Measurements from ENCODE around the gene RNASE8. TPM values are rescaled to one million over a fixed set of nuclear protein-coding genes. Genes with fewer than 3 reads are reported as not detected.

RNASE8 gene
- total and polyA plus RNA-seq, 2 donors, result not detected

DNA sequence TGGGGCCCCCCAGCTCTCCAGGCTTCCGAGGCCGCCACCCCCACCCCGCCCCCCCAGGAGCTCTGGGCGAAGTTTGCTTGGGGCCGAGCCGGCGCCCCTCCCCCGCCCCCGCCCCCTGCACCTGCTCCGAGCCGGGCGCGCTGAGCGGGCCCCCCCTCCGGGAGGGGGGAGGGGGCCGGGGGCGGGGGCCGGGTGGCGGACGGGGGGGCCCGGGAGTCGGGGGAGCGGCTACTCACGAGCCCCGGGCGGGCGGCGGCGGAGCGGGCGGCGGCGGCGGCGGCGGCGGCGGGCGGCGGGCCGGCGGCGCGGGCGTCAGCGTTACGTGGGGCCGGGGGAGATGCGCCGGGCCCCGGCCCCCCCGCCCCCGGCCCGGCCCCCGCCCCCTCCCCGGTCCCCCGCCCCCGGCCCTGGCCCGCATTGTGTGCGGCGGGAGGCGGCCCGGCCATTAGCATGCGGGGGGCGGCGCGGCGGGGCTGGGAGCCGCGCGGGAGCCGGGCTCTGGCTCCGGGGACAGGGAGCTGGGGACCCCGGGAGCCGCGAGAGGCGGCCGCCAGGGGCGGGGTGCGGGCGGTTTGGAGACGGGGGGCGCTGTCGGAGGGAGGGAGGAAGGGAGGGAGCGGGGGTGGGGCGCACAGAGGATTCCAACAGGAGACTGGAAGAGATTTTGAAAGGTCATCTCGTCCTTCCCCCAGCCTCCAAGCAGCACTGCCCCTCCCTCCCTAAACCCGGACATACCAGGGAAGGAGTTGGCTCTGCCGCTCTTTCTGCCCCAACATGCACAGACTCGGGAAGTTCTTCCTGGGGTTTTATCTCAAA is 40.7 kb downstream of the RNASE8 start, which contains the start of gene ZNF219:
TSS of gene ZNF219 (minus strand) at position 580 of the 816 bp plus-strand sequence. CDS start 5,064 bp downstream, outside the sequence.
- DNase-seq (ENCODE audit: low read depth in 6 of 9, low spot score in 9 of 9), result peak in 6 of 9 donors; percentile 48 to 88 (median 72)
- Histone ChIP-seq H3K27me3 (ENCODE audit: control insufficient read depth in 2 of 2, insufficient read depth in 1 of 2, low read length in 1 of 2) (no peaks in the 10 kb centered on the region), H3K9me3 (ENCODE audit: control insufficient read depth in 2 of 2, insufficient read depth in 1 of 2, low read length in 1 of 2) (peaks cover 0 to under 1% of the 10 kb centered on the region in 2 donors), H3K27ac (ENCODE audit: low read depth in 1 of 2, low read length in 1 of 2) (peak within 1 kb of the TSS; percentile 86 to 97), H3K36me3 (ENCODE audit: control insufficient read depth in 2 of 2, insufficient read depth in 2 of 2, low read length in 1 of 2) (peaks cover 0 to 1% of the 10 kb centered on the region in 2 donors), H3K4me1 (ENCODE audit: control insufficient read depth in 2 of 2, insufficient read depth in 2 of 2, low read length in 2 of 2) (peaks cover 33 to 71% of the 10 kb centered on the region in 2 donors), H3K4me3 (ENCODE audit: low read length in 2 of 2) (peak within 1 kb of the TSS; percentile 67 to 75)
- 1% methylated on average over 88 of the region's 90 CpGs for WGBS

DNA sequence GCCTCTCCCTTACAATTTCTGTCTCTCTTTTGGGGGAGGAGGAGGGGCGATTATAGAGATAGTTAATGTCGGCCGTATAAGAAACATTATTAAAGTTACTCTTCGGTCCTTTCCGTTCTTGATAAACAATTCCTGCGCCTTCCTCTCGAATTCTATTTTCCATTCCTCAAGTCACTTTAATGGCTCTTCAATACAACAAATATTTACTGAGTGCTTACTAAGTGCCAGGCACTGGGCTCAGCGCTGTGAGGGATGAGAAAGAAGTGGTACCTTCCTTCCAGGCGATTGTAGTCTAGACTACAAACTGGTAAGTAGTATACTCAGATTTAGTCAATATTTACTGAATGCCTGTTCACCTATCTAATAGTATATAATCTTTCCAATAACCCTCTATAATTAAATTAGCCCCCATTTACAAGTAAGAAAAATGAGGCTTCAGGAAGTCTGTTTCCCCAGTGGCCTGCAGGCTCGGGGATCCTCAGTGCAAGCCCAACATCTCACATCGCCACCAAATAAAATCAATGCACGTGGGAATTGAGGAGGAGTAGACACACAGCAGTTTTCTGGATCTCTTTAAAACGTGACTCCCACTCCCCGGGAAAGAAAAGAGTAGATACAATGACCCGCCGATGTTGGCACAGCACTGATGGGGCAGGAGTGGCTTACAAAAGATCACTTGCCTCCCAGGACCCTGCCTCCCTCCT is 41.4 kb downstream of the RNASE8 start:
- peaks cover 33 to 65% of the 10 kb centered on the region in 2 donors for H3K4me1 ChIP-seq (ENCODE audit: control insufficient read depth in 2 of 2, insufficient read depth in 2 of 2, low read length in 2 of 2)
- peak overlapping the region; percentile 31 to 84 for H3K27ac ChIP-seq (ENCODE audit: low read depth in 1 of 2, low read length in 1 of 2)
- DNase-seq (ENCODE audit: low read depth in 6 of 9, low spot score in 9 of 9), result no peak
- WGBS, result 29% methylated on average over 16 of the region's 16 CpGs
- no peaks in the 10 kb centered on the region for H3K27me3 ChIP-seq (ENCODE audit: control insufficient read depth in 2 of 2, insufficient read depth in 1 of 2, low read length in 1 of 2)
- H3K4me3 ChIP-seq (ENCODE audit: low read length in 2 of 2), result peak overlapping the region; percentile 62 to 67
- no peaks in the 10 kb centered on the region for H3K36me3 ChIP-seq (ENCODE audit: control insufficient read depth in 2 of 2, insufficient read depth in 2 of 2, low read length in 1 of 2)
- no peaks in the 10 kb centered on the region for H3K9me3 ChIP-seq (ENCODE audit: control insufficient read depth in 2 of 2, insufficient read depth in 1 of 2, low read length in 1 of 2)

GRCh38 chr14:21099596-21099985 is 42.0 kb downstream of the RNASE8 start:
- 95% methylated on average over 5 of the region's 5 CpGs for WGBS
- Histone ChIP-seq H3K9me3 (ENCODE audit: control insufficient read depth in 2 of 2, insufficient read depth in 1 of 2, low read length in 1 of 2) (no peaks in the 10 kb centered on the region), H3K36me3 (ENCODE audit: control insufficient read depth in 2 of 2, insufficient read depth in 2 of 2, low read length in 1 of 2) (no peaks in the 10 kb centered on the region), H3K4me1 (ENCODE audit: control insufficient read depth in 2 of 2, insufficient read depth in 2 of 2, low read length in 2 of 2) (peaks cover 30 to 63% of the 10 kb centered on the region in 2 donors), H3K4me3 (ENCODE audit: low read length in 2 of 2) (no peak overlapping the region), H3K27ac (ENCODE audit: low read depth in 1 of 2, low read length in 1 of 2) (peak overlapping the region in 1 of 2 donors; percentile 41), H3K27me3 (ENCODE audit: control insufficient read depth in 2 of 2, insufficient read depth in 1 of 2, low read length in 1 of 2) (no peaks in the 10 kb centered on the region)
- DNase-seq (ENCODE audit: low read depth in 6 of 9, low spot score in 9 of 9), result no peak

- WGBS, result 98% methylated on average over 5 of the region's 5 CpGs
- H3K27me3 ChIP-seq (ENCODE audit: control insufficient read depth in 2 of 2, insufficient read depth in 1 of 2, low read length in 1 of 2), result no peaks in the 10 kb centered on the region
- no peaks in the 10 kb centered on the region for H3K36me3 ChIP-seq (ENCODE audit: control insufficient read depth in 2 of 2, insufficient read depth in 2 of 2, low read length in 1 of 2)
- H3K27ac ChIP-seq (ENCODE audit: low read depth in 1 of 2, low read length in 1 of 2), result peak within 1 kb of the TSS in 1 of 2 donors; percentile 15
- no peak for DNase-seq (ENCODE audit: low read depth in 6 of 9, low spot score in 9 of 9)
- no peak within 1 kb of the TSS for H3K4me3 ChIP-seq (ENCODE audit: low read length in 2 of 2)
- H3K9me3 ChIP-seq (ENCODE audit: control insufficient read depth in 2 of 2, insufficient read depth in 1 of 2, low read length in 1 of 2), result no peaks in the 10 kb centered on the region
- H3K4me1 ChIP-seq (ENCODE audit: control insufficient read depth in 2 of 2, insufficient read depth in 2 of 2, low read length in 2 of 2), result peaks cover 33 to 61% of the 10 kb centered on the region in 2 donors
These were observed 43.3 kb downstream of the RNASE8 start, which contains the start of gene TMEM253 for GRCh38 chr14:21100931-21101330. Gene TMEM253 (plus strand): TSS chr14:21101066. CDS start chr14:21101344, 278 bp downstream.

GRCh38 chr14:21101802-21102413 is 44.3 kb downstream of the RNASE8 start:
- Histone ChIP-seq H3K36me3 (ENCODE audit: control insufficient read depth in 2 of 2, insufficient read depth in 2 of 2, low read length in 1 of 2) (no peaks in the 10 kb centered on the region), H3K9me3 (ENCODE audit: control insufficient read depth in 2 of 2, insufficient read depth in 1 of 2, low read length in 1 of 2) (no peaks in the 10 kb centered on the region), H3K27ac (ENCODE audit: low read depth in 1 of 2, low read length in 1 of 2) (peak overlapping the region in 1 of 2 donors; percentile 95), H3K4me3 (ENCODE audit: low read length in 2 of 2) (no peak overlapping the region), H3K27me3 (ENCODE audit: control insufficient read depth in 2 of 2, insufficient read depth in 1 of 2, low read length in 1 of 2) (no peaks in the 10 kb centered on the region), H3K4me1 (ENCODE audit: control insufficient read depth in 2 of 2, insufficient read depth in 2 of 2, low read length in 2 of 2) (peaks cover 23 to 58% of the 10 kb centered on the region in 2 donors)
- 95% methylated on average over 8 of the region's 8 CpGs for WGBS
- no peak for DNase-seq (ENCODE audit: low read depth in 6 of 9, low spot score in 9 of 9)

GRCh38 chr14:21102521-21103410 is 45.1 kb downstream of the RNASE8 start:
- Histone ChIP-seq H3K4me3 (ENCODE audit: low read length in 2 of 2) (peak overlapping the region; percentile 53 to 77), H3K4me1 (ENCODE audit: control insufficient read depth in 2 of 2, insufficient read depth in 2 of 2, low read length in 2 of 2) (peaks cover 18 to 56% of the 10 kb centered on the region in 2 donors)
- WGBS, result 27% methylated on average over 9 of the region's 9 CpGs

DNA sequence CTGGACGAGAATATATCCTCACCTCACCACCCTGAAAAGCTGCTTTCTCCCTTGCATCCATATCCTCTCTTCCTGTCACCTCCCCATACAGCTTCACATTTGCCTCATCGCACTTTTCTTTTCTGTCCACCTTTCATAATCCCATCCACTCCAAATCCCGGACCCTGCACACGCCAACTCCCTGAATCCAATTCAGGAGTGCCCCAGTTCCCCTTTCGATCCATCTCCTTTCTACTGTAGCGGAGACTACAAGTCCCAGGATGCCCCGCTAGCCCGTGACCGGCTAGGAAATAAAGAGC is 45.7 kb downstream of the RNASE8 start:
- under 1% methylated on average over 9 of the region's 9 CpGs for WGBS
- Histone ChIP-seq H3K4me1 (ENCODE audit: control insufficient read depth in 2 of 2, insufficient read depth in 2 of 2, low read length in 2 of 2) (peaks cover 18 to 56% of the 10 kb centered on the region in 2 donors), H3K27ac (ENCODE audit: low read depth in 1 of 2, low read length in 1 of 2) (peak overlapping the region; percentile 95 to 96), H3K4me3 (ENCODE audit: low read length in 2 of 2) (peak overlapping the region; percentile 53 to 77), H3K27me3 (ENCODE audit: control insufficient read depth in 2 of 2, insufficient read depth in 1 of 2, low read length in 1 of 2) (no peaks in the 10 kb centered on the region), H3K9me3 (ENCODE audit: control insufficient read depth in 2 of 2, insufficient read depth in 1 of 2, low read length in 1 of 2) (no peaks in the 10 kb centered on the region), H3K36me3 (ENCODE audit: control insufficient read depth in 2 of 2, insufficient read depth in 2 of 2, low read length in 1 of 2) (no peaks in the 10 kb centered on the region)
- DNase-seq (ENCODE audit: low read depth in 6 of 9, low spot score in 9 of 9), result no peak

More at GRCh38 chr14:21102521-21103410, 45.1 kb downstream of the RNASE8 start:
- peak overlapping the region; percentile 46 to 95 for H3K27ac ChIP-seq (ENCODE audit: low read depth in 1 of 2, low read length in 1 of 2)
- no peaks in the 10 kb centered on the region for H3K36me3 ChIP-seq (ENCODE audit: control insufficient read depth in 2 of 2, insufficient read depth in 2 of 2, low read length in 1 of 2)
- DNase-seq (ENCODE audit: low read depth in 6 of 9, low spot score in 9 of 9), result peak in 2 of 9 donors; percentile 34 to 48
- H3K9me3 ChIP-seq (ENCODE audit: control insufficient read depth in 2 of 2, insufficient read depth in 1 of 2, low read length in 1 of 2), result no peaks in the 10 kb centered on the region
- no peaks in the 10 kb centered on the region for H3K27me3 ChIP-seq (ENCODE audit: control insufficient read depth in 2 of 2, insufficient read depth in 1 of 2, low read length in 1 of 2)

- under 1% methylated on average over 62 of the region's 62 CpGs for WGBS
- H3K9me3 ChIP-seq (ENCODE audit: control insufficient read depth in 2 of 2, insufficient read depth in 1 of 2, low read length in 1 of 2), result no peaks in the 10 kb centered on the region
These were observed 46.3 kb downstream of the RNASE8 start for GRCh38 chr14:21103710-21104447.

More at GRCh38 chr14:21103710-21104447, 46.3 kb downstream of the RNASE8 start:
- peak in 8 of 9 donors; percentile 87 to 98 (median 92) for DNase-seq (ENCODE audit: low read depth in 6 of 9, low spot score in 9 of 9)
- peak overlapping the region; percentile 95 to 96 for H3K27ac ChIP-seq (ENCODE audit: low read depth in 1 of 2, low read length in 1 of 2)
- H3K27me3 ChIP-seq (ENCODE audit: control insufficient read depth in 2 of 2, insufficient read depth in 1 of 2, low read length in 1 of 2), result no peaks in the 10 kb centered on the region
- H3K36me3 ChIP-seq (ENCODE audit: control insufficient read depth in 2 of 2, insufficient read depth in 2 of 2, low read length in 1 of 2), result no peaks in the 10 kb centered on the region
- peaks cover 17 to 52% of the 10 kb centered on the region in 2 donors for H3K4me1 ChIP-seq (ENCODE audit: control insufficient read depth in 2 of 2, insufficient read depth in 2 of 2, low read length in 2 of 2)
- peak overlapping the region; percentile 53 to 77 for H3K4me3 ChIP-seq (ENCODE audit: low read length in 2 of 2)

Measured in thymus (tissue), 11 donors.